ENCODE data around the gene SETD1B. TPM values are rescaled to one million over a fixed set of nuclear protein-coding genes. Genes with fewer than 3 reads are reported as not detected.
A peak's percentile ranks its signal among the peaks of the same experiment; 100 is the strongest.

The SETD1B gene
- total RNA-seq, 1 experiment from 2014 or later = 40.4 TPM

GRCh38 chr12:121804417-121805111 lies 755 bp downstream of the SETD1B start:
- Histone ChIP-seq H3K4me1 (ENCODE audit: insufficient read depth, low read length) (peaks cover 2% of the 10 kb centered on the region; the same call in 1 of the 2 replicates), H4K20me1 (ENCODE audit: control insufficient read depth, insufficient read depth, insufficient read length) (no peaks in the 10 kb centered on the region), H3K4me2 (ENCODE audit: insufficient read depth, insufficient read length, low read length) (peak overlapping the region; percentile 52), H3K27ac (ENCODE audit: insufficient read length, low read depth, low read length) (no peak overlapping the region), H3K79me1 (ENCODE audit: insufficient read depth, low read depth, low read length, poor library complexity, severe bottlenecking) (no peaks in the 10 kb centered on the region), H3K4ac (ENCODE audit: low read depth, low read length) (no peak overlapping the region), H3K27me3 (ENCODE audit: insufficient read depth, low read length) (no peaks in the 10 kb centered on the region), H4K8ac (replicated peaks; ENCODE audit: insufficient read length, low read depth, low read length) (no peak overlapping the region), H2BK120ac (ENCODE audit: low read depth, low read length, poor library complexity, severe bottlenecking) (no peak overlapping the region), H3K18ac (ENCODE audit: insufficient read length, low read depth, low read length) (no peak overlapping the region), H3K9me3 (ENCODE audit: control insufficient read depth, low read depth, low read length) (no peaks in the 10 kb centered on the region), H3K14ac (ENCODE audit: insufficient read depth, low read length) (no peak overlapping the region; the same call in 1 of the 2 replicates), H3T11ph (ENCODE audit: low read length) (no peak overlapping the region), H3K23me2 (ENCODE audit: insufficient read length, low read depth, low read length, poor library complexity, severe bottlenecking) (peaks cover 22% of the 10 kb centered on the region), H2BK15ac (ENCODE audit: low read depth, low read length) (no peak overlapping the region), H2BK5ac (ENCODE audit: insufficient read length, low read length) (no peak overlapping the region), H4K5ac (ENCODE audit: insufficient read length, low read depth, low read length) (no peak overlapping the region), H2AK5ac (ENCODE audit: insufficient read length, low read length) (no peak overlapping the region), H4K91ac (ENCODE audit: insufficient read length, low read depth, low read length) (no peak overlapping the region), H2AFZ (ENCODE audit: low read length) (no peak overlapping the region), H3K23ac (ENCODE audit: insufficient read length, low read depth, low read length) (no peak overlapping the region), H2BK20ac (ENCODE audit: low read depth, low read length, poor library complexity, severe bottlenecking) (no peak overlapping the region), H3K9ac (ENCODE audit: extremely low read depth, insufficient read length, low read length) (peak overlapping the region; percentile 35), H2BK12ac (ENCODE audit: insufficient read length, low read depth, low read length) (no peak overlapping the region), H3K56ac (ENCODE audit: insufficient read length, low read depth, low read length) (no peak overlapping the region), H3K79me2 (ENCODE audit: insufficient read depth, low read length) (no peaks in the 10 kb centered on the region; the same call in 1 of the 2 replicates)
- no peak for TF ChIP-seq CTCF (conservative IDR thresholded peaks at IDR 0.05)
- Mint-ChIP-seq H3K9me3 (no peaks in the 10 kb centered on the region), H3K27ac (peak overlapping the region in 2 of 3 experiments; percentile 82 to 94; a peak in 3 of 7 replicates), H3K4me3 (peak overlapping the region; percentile 86 to 96), H3K27me3 (ENCODE audit: low read depth) (no peaks in the 10 kb centered on the region; the same call in 1 of the 2 replicates), H3K36me3 (ENCODE audit: insufficient read depth in 1 of 3, low read depth in 3 of 3) (peaks cover 17 to 34% (median 32%) of the 10 kb centered on the region in 3 experiments), H3K4me1 (peaks cover 26 to 32% of the 10 kb centered on the region in 2 experiments)
- no CpG with 5 or more reads among the region's 63 CpGs for WGBS (ENCODE audit: extremely low coverage, insufficient read length, low lambda C conversion rate)
- no peak for DNase-seq

Data from H9 (cell line).